Hepatocyte (in vitro differentiated cells): Measurements from ENCODE around the gene ARFGAP1. TPM values are rescaled to one million over a fixed set of nuclear protein-coding genes. Genes with fewer than 3 reads are reported as not detected.

Experiments used
- DNase-seq: peaks from one replicate; pipeline ENCODE4 v3.0.0-alpha.2; 2016; ENCODE audit warnings: low spot score
- H2AFZ ChIP-seq: fragments of 200-600 bp; sonication (generic); 2 replicates; pipeline ENCODE4 v1.6.0; 2016; ENCODE audit warnings: antibody characterized with exemption, mild to moderate bottlenecking
- H3K27ac ChIP-seq: fragments of 200-600 bp; sonication (generic); 2 replicates; pipeline ENCODE4 v1.5.1; 2016; ENCODE audit warnings: mild to moderate bottlenecking
- H3K27me3 ChIP-seq: fragments of 200-600 bp; sonication (generic); 2 replicates; pipeline ENCODE4 v1.6.1; 2016
- H3K36me3 ChIP-seq: fragments of 200-600 bp; sonication (generic); replicated peaks from 2 replicates; pipeline ENCODE4 v1.5.1; 2016; ENCODE audit warnings: low read depth; ENCODE audit not compliant: insufficient read depth
- H3K4me1 ChIP-seq: fragments of 200-600 bp; sonication (generic); 2 replicates; pipeline ENCODE4 v1.5.1; 2016; ENCODE audit warnings: mild to moderate bottlenecking, moderate library complexity; ENCODE audit not compliant: insufficient read depth
- H3K4me2 ChIP-seq: fragments of 200-600 bp; sonication (generic); 2 replicates; pipeline ENCODE4 v1.6.0; 2016
- H3K4me3 ChIP-seq: fragments of 200-600 bp; sonication (generic); 2 replicates; pipeline ENCODE4 v1.5.1; 2016; ENCODE audit warnings: mild to moderate bottlenecking
- H3K79me2 ChIP-seq: fragments of 200-600 bp; sonication (generic); 2 replicates; pipeline ENCODE4 v1.6.0; 2017; ENCODE audit warnings: mild to moderate bottlenecking
- H3K9me2 ChIP-seq: fragments of 200-600 bp; sonication (generic); replicated peaks from 2 replicates; pipeline ENCODE4 v1.6.0; 2017; ENCODE audit warnings: mild to moderate bottlenecking; ENCODE audit not compliant: insufficient read depth
- H3K9me3 ChIP-seq: fragments of 200-600 bp; sonication (generic); 2 replicates; pipeline ENCODE4 v1.5.1; 2016; ENCODE audit warnings: low read depth, mild to moderate bottlenecking
- H4K20me1 ChIP-seq: fragments of 200-600 bp; sonication (generic); 2 replicates; pipeline ENCODE4 v1.6.0; 2016; ENCODE audit warnings: mild to moderate bottlenecking; ENCODE audit not compliant: insufficient read depth, poor library complexity, severe bottlenecking
- CTCF ChIP-seq: fragments of 200-600 bp; sonication (generic); IDR thresholded peaks from 2 replicates; pipeline ENCODE4 v1.5.1; 2016; ENCODE audit warnings: antibody characterized with exemption, mild to moderate bottlenecking; ENCODE audit not compliant: poor library complexity
- EZH2 ChIP-seq: fragments of 200-600 bp; sonication (generic); IDR thresholded peaks from 2 replicates; pipeline ENCODE4 v1.6.1; 2016; ENCODE audit warnings: antibody characterized with exemption, mild to moderate bottlenecking, borderline replicate concordance
- EZH2phosphoT487 ChIP-seq: fragments of 200-600 bp; sonication (generic); IDR thresholded peaks from one replicate; pipeline ENCODE4 v1.6.1; 2018; ENCODE audit warnings: antibody characterized with exemption, mild to moderate bottlenecking, low read depth, moderate library complexity; ENCODE audit not compliant: unreplicated experiment, severe bottlenecking
- WGBS: methylation state at CpG from one replicate; pipeline ENCODE4 v1.1.6; 2016; ENCODE audit warnings: low lambda C conversion rate; ENCODE audit errors: missing lambda C conversion rate; 5-methylcytosine and 5-hydroxymethylcytosine counted together
- polyA plus RNA-seq: library from polyadenylated mRNA; unstranded; fragments of >200 nt; fragmentation: Nextera tagmentation; extraction: Ambion mirVana; gene quantifications from 2 replicates; pipeline ENCODE4 v1.2.1, GENCODE V29; 2016
- total RNA-seq: library from RNA; depleted of rRNA; stranded (reverse); fragments of >200 nt; gene quantifications from 2 replicates; pipeline ENCODE4 v1.2.3, GENCODE V29; 2014

The ARFGAP1 gene
- total and polyA plus RNA-seq, 2 experiments from 2014 or later = 78.2 to 99.0 TPM

- Histone ChIP-seq H3K4me3 (no peak overlapping the region), H3K27ac (no peak overlapping the region), H3K79me2 (no peaks in the 10 kb centered on the region), H3K4me2 (no peak overlapping the region), H3K9me3 (no peaks in the 10 kb centered on the region), H3K4me1 (no peaks in the 10 kb centered on the region), H3K9me2 (no peaks in the 10 kb centered on the region), H3K27me3 (no peaks in the 10 kb centered on the region), H4K20me1 (no peaks in the 10 kb centered on the region), H3K36me3 (no peaks in the 10 kb centered on the region), H2AFZ (no peak overlapping the region)
- TF ChIP-seq EZH2phosphoT487 (no peak), CTCF (no peak), EZH2 (no peak)
- WGBS = 93% methylated on average over 22 of the region's 23 CpGs
- DNase-seq = no peak
Measured at GRCh38 chr20:63320041-63320511, 47.5 kb downstream of the ARFGAP1 start.

GRCh38 chr20:63320616-63321147 lies 48.1 kb downstream of the ARFGAP1 start:
- Histone ChIP-seq H3K4me3 (no peak overlapping the region), H3K9me3 (no peaks in the 10 kb centered on the region), H3K4me2 (no peak overlapping the region), H3K36me3 (no peaks in the 10 kb centered on the region), H3K79me2 (no peaks in the 10 kb centered on the region), H3K27me3 (no peaks in the 10 kb centered on the region), H4K20me1 (no peaks in the 10 kb centered on the region), H3K27ac (no peak overlapping the region), H2AFZ (no peak overlapping the region), H3K9me2 (no peaks in the 10 kb centered on the region), H3K4me1 (no peaks in the 10 kb centered on the region)
- WGBS = 81% methylated on average over 9 of the region's 10 CpGs
- TF ChIP-seq EZH2phosphoT487 (no peak), EZH2 (no peak), CTCF (no peak)
- no peak for DNase-seq

GRCh38 chr20:63321148-63321831 lies 48.7 kb downstream of the ARFGAP1 start:
- no peaks in the 10 kb centered on the region for H3K79me2 ChIP-seq
- no peaks in the 10 kb centered on the region for H3K27me3 ChIP-seq
- H3K27ac ChIP-seq = no peak overlapping the region
- H3K9me3 ChIP-seq = no peaks in the 10 kb centered on the region
- no peak overlapping the region for H3K4me3 ChIP-seq
- H3K4me1 ChIP-seq = no peaks in the 10 kb centered on the region
- peak; percentile 52 for DNase-seq
- no peak overlapping the region for H3K4me2 ChIP-seq
- no peaks in the 10 kb centered on the region for H4K20me1 ChIP-seq
- H3K36me3 ChIP-seq = no peaks in the 10 kb centered on the region
- no peaks in the 10 kb centered on the region for H3K9me2 ChIP-seq
- no peak overlapping the region for H2AFZ ChIP-seq
- TF ChIP-seq EZH2phosphoT487 = no peak
- TF ChIP-seq CTCF = no peak
- TF ChIP-seq EZH2 = no peak
- 71% methylated on average over 19 of the region's 20 CpGs for WGBS
